Measurements from ENCODE around the gene SNX32.

Gene SNX32

GRCh38 chr11:65857500-65857852, 23.7 kb downstream of the SNX32 start:
- DNase-seq (ENCODE audit: low spot score): no peak

- peak; percentile 98 for DNase-seq (ENCODE audit: low spot score)
Measured at GRCh38 chr11:65857853-65858680, 24.3 kb downstream of the SNX32 start, which contains the start of gene CFL1. Gene CFL1 (minus strand): TSS chr11:65858180. CDS start chr11:65858099, 81 bp downstream.

- peak; percentile 58 for DNase-seq (ENCODE audit: low spot score)
Measured at GRCh38 chr11:65858681-65859087, 24.9 kb downstream of the SNX32 start.

GRCh38 chr11:65859095-65859811, 25.5 kb downstream of the SNX32 start:
- DNase-seq (ENCODE audit: low spot score): peak; percentile 98

- DNase-seq (ENCODE audit: low spot score): peak; percentile 49
Measured at GRCh38 chr11:65859812-65860277, 26.1 kb downstream of the SNX32 start.

GRCh38 chr11:65860278-65861164, 26.8 kb downstream of the SNX32 start, which contains the start of gene MUS81:
Gene MUS81 (plus strand): TSS chr11:65860433. CDS start chr11:65860754, 321 bp downstream.
- DNase-seq (ENCODE audit: low spot score): peak; percentile 98

- DNase-seq (ENCODE audit: low spot score): no peak
Measured at GRCh38 chr11:65861165-65861505, 27.4 kb downstream of the SNX32 start.

GRCh38 chr11:65861533-65862183, 27.9 kb downstream of the SNX32 start:
- no peak for DNase-seq (ENCODE audit: low spot score)

GRCh38 chr11:65862191-65862735, 28.5 kb downstream of the SNX32 start:
- no peak for DNase-seq (ENCODE audit: low spot score)

GRCh38 chr11:65862941-65863888, 29.5 kb downstream of the SNX32 start:
- DNase-seq (ENCODE audit: low spot score): no peak

- DNase-seq (ENCODE audit: low spot score): no peak
Measured at GRCh38 chr11:65863889-65864705, 30.3 kb downstream of the SNX32 start.

GRCh38 chr11:65864706-65865471, 31.1 kb downstream of the SNX32 start:
- DNase-seq (ENCODE audit: low spot score): no peak

GRCh38 chr11:65865550-65866172, 31.9 kb downstream of the SNX32 start:
- DNase-seq (ENCODE audit: low spot score): no peak

GRCh38 chr11:65866509-65867283, 32.9 kb downstream of the SNX32 start:
- DNase-seq (ENCODE audit: low spot score): no peak

- DNase-seq (ENCODE audit: low spot score): no peak
Measured at GRCh38 chr11:65867284-65868071, 33.7 kb downstream of the SNX32 start.

GRCh38 chr11:65868076-65868667, 34.4 kb downstream of the SNX32 start:
- DNase-seq (ENCODE audit: low spot score): no peak

All from SW480 (cell line).